ENCODE data around the gene INPP4B.

- TF ChIP-seq CTCF (IDR thresholded peaks at IDR 0.05) (no peak), POLR2A (IDR thresholded peaks at IDR 0.05) (no peak), EP300 (IDR thresholded peaks at IDR 0.05) (no peak)
Measured at GRCh38 chr4:142718981-142719380, 127.1 kb downstream of the INPP4B start.

All from ovary (tissue), 3 donors.